Hepatocyte (in vitro differentiated cells): ENCODE data around the gene ADAM10. TPM values are rescaled to one million over a fixed set of nuclear protein-coding genes. Genes with fewer than 3 reads are reported as not detected.

Experiments used
- DNase-seq: peaks from one replicate; pipeline ENCODE4 v3.0.0-alpha.2; 2016; ENCODE audit warnings: low spot score
- H2AFZ ChIP-seq: fragments of 200-600 bp; sonication (generic); 2 replicates; pipeline ENCODE4 v1.6.0; 2016; ENCODE audit warnings: antibody characterized with exemption, mild to moderate bottlenecking
- H3K27ac ChIP-seq: fragments of 200-600 bp; sonication (generic); 2 replicates; pipeline ENCODE4 v1.5.1; 2016; ENCODE audit warnings: mild to moderate bottlenecking
- H3K27me3 ChIP-seq: fragments of 200-600 bp; sonication (generic); 2 replicates; pipeline ENCODE4 v1.6.1; 2016
- H3K36me3 ChIP-seq: fragments of 200-600 bp; sonication (generic); replicated peaks from 2 replicates; pipeline ENCODE4 v1.5.1; 2016; ENCODE audit warnings: low read depth; ENCODE audit not compliant: insufficient read depth
- H3K4me1 ChIP-seq: fragments of 200-600 bp; sonication (generic); 2 replicates; pipeline ENCODE4 v1.5.1; 2016; ENCODE audit warnings: mild to moderate bottlenecking, moderate library complexity; ENCODE audit not compliant: insufficient read depth
- H3K4me2 ChIP-seq: fragments of 200-600 bp; sonication (generic); 2 replicates; pipeline ENCODE4 v1.6.0; 2016
- H3K4me3 ChIP-seq: fragments of 200-600 bp; sonication (generic); 2 replicates; pipeline ENCODE4 v1.5.1; 2016; ENCODE audit warnings: mild to moderate bottlenecking
- H3K79me2 ChIP-seq: fragments of 200-600 bp; sonication (generic); 2 replicates; pipeline ENCODE4 v1.6.0; 2017; ENCODE audit warnings: mild to moderate bottlenecking
- H3K9me2 ChIP-seq: fragments of 200-600 bp; sonication (generic); replicated peaks from 2 replicates; pipeline ENCODE4 v1.6.0; 2017; ENCODE audit warnings: mild to moderate bottlenecking; ENCODE audit not compliant: insufficient read depth
- H3K9me3 ChIP-seq: fragments of 200-600 bp; sonication (generic); 2 replicates; pipeline ENCODE4 v1.5.1; 2016; ENCODE audit warnings: low read depth, mild to moderate bottlenecking
- H4K20me1 ChIP-seq: fragments of 200-600 bp; sonication (generic); 2 replicates; pipeline ENCODE4 v1.6.0; 2016; ENCODE audit warnings: mild to moderate bottlenecking; ENCODE audit not compliant: insufficient read depth, poor library complexity, severe bottlenecking
- EZH2 ChIP-seq: fragments of 200-600 bp; sonication (generic); IDR thresholded peaks from 2 replicates; pipeline ENCODE4 v1.6.1; 2016; ENCODE audit warnings: antibody characterized with exemption, mild to moderate bottlenecking, borderline replicate concordance
- EZH2phosphoT487 ChIP-seq: fragments of 200-600 bp; sonication (generic); IDR thresholded peaks from one replicate; pipeline ENCODE4 v1.6.1; 2018; ENCODE audit warnings: antibody characterized with exemption, mild to moderate bottlenecking, low read depth, moderate library complexity; ENCODE audit not compliant: unreplicated experiment, severe bottlenecking
- WGBS: methylation state at CpG from one replicate; pipeline ENCODE4 v1.1.6; 2016; ENCODE audit warnings: low lambda C conversion rate; ENCODE audit errors: missing lambda C conversion rate; 5-methylcytosine and 5-hydroxymethylcytosine counted together
- polyA plus RNA-seq: library from polyadenylated mRNA; unstranded; fragments of >200 nt; fragmentation: Nextera tagmentation; extraction: Ambion mirVana; gene quantifications from 2 replicates; pipeline ENCODE4 v1.2.1, GENCODE V29; 2016
- total RNA-seq: library from RNA; depleted of rRNA; stranded (reverse); fragments of >200 nt; gene quantifications from 2 replicates; pipeline ENCODE4 v1.2.3, GENCODE V29; 2014
- TF ChIP-seq, protein P1 (sequence below): fragments of 200-600 bp; sonication (generic); IDR thresholded peaks from 2 replicates; pipeline ENCODE4 v1.5.1; 2016; ENCODE audit warnings: antibody characterized with exemption, mild to moderate bottlenecking; ENCODE audit not compliant: poor library complexity

The ADAM10 gene
- total and polyA plus RNA-seq, 2 experiments from 2014 or later, result 112 to 163 TPM

DNA sequence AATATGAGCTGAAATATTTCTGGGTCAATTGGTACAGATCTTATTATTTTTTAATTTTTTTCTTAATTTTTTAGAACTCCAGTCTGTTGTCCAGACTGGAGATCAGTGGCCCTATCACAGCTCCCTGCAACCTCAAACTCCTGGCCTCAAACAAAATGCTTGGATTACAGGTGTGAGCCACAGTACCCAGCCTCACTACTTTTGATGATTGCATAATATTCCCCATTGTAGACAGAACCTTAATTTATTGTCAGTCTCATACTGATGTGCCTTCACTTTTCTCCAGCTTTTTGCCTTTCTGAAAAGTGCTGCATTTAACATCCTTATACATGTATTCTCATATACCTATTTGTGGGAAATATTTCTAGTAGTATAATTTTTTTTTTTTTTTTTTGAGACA, 172.8 kb downstream of the ADAM10 start:
- Histone ChIP-seq H2AFZ (no peak overlapping the region), H3K9me3 (no peaks in the 10 kb centered on the region), H3K36me3 (no peaks in the 10 kb centered on the region), H3K27me3 (no peaks in the 10 kb centered on the region), H3K4me2 (no peak overlapping the region), H4K20me1 (no peaks in the 10 kb centered on the region), H3K4me3 (no peak overlapping the region), H3K9me2 (no peaks in the 10 kb centered on the region), H3K27ac (no peak overlapping the region), H3K4me1 (peaks cover 4% of the 10 kb centered on the region), H3K79me2 (no peaks in the 10 kb centered on the region)
- TF ChIP-seq EZH2phosphoT487 (no peak), EZH2 (no peak)
- TF ChIP-seq, protein P1, sequence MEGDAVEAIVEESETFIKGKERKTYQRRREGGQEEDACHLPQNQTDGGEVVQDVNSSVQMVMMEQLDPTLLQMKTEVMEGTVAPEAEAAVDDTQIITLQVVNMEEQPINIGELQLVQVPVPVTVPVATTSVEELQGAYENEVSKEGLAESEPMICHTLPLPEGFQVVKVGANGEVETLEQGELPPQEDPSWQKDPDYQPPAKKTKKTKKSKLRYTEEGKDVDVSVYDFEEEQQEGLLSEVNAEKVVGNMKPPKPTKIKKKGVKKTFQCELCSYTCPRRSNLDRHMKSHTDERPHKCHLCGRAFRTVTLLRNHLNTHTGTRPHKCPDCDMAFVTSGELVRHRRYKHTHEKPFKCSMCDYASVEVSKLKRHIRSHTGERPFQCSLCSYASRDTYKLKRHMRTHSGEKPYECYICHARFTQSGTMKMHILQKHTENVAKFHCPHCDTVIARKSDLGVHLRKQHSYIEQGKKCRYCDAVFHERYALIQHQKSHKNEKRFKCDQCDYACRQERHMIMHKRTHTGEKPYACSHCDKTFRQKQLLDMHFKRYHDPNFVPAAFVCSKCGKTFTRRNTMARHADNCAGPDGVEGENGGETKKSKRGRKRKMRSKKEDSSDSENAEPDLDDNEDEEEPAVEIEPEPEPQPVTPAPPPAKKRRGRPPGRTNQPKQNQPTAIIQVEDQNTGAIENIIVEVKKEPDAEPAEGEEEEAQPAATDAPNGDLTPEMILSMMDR, result no peak
- no peak for DNase-seq

DNA sequence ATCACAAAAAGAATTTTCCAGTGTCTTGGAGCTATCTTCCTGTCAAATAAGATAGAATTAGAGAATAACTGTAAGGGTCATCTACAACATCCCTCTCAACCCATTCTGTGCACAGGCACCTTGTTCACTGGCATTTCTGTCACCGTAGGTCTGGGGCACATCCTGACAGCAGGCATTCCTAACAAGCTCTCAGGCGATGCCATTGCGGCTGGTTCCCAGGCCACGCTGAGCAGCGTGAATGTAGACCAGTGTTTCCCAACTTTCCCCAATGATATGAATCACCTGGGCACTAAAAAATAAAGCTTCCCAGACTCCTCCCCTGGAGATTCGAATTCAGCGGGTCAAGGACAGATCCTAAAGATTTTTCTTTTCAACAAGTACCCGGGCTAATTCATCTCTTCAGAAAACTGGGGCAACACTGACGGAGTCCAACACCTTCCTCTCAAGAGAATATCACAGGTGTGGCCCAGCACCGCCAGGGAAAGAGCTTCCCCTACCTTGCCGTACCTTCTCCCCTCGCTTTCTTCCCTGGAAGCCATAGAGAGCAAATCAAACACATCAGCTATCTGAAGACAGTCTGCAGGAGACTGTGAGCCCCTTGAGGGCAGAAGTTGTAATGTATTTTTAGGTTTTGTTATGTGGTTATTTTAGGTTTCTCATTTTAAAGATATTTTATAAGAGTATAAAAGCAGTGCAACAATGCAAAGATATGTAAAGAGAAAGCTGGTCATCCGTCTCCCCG, 174.3 kb downstream of the ADAM10 start:
- WGBS, result 96% methylated on average over 14 of the region's 14 CpGs
- no peak overlapping the region for H3K4me2 ChIP-seq
- H4K20me1 ChIP-seq, result no peaks in the 10 kb centered on the region
- DNase-seq, result no peak
- H3K27ac ChIP-seq, result peak overlapping the region; percentile 41
- TF ChIP-seq, protein P1, result no peak
- TF ChIP-seq EZH2 (no peak), EZH2phosphoT487 (no peak)
- H3K9me3 ChIP-seq, result no peaks in the 10 kb centered on the region
- peaks cover 4% of the 10 kb centered on the region for H3K4me1 ChIP-seq
- H3K9me2 ChIP-seq, result no peaks in the 10 kb centered on the region
- H2AFZ ChIP-seq, result no peak overlapping the region
- no peaks in the 10 kb centered on the region for H3K27me3 ChIP-seq
- H3K79me2 ChIP-seq, result no peaks in the 10 kb centered on the region
- no peaks in the 10 kb centered on the region for H3K36me3 ChIP-seq
- H3K4me3 ChIP-seq, result no peak overlapping the region

DNA sequence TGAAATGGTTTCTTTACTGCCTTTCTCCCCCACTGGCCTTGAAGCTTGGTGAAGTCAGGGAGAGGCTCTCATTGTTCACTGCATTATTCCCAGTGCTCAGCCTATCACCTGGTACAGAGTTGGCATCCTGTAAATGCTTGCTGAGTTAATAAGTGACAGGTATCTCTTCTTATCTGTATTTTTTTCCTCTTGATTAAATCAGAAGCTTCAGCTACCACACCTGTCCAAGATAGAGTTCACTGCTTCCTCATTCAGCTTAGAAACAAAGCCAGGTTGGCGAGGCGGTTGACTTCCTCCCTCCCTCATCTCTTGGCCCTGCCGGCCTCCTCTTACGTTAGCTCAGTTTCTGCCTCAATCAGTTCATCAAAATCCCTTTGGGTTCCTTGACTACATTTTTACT, 174.9 kb downstream of the ADAM10 start:
- no peak overlapping the region for H2AFZ ChIP-seq
- H3K4me3 ChIP-seq, result no peak overlapping the region
- 58% methylated on average over 4 of the region's 4 CpGs for WGBS
- H3K36me3 ChIP-seq, result no peaks in the 10 kb centered on the region
- peaks cover 4% of the 10 kb centered on the region for H3K4me1 ChIP-seq
- H3K4me2 ChIP-seq, result no peak overlapping the region
- no peaks in the 10 kb centered on the region for H4K20me1 ChIP-seq
- no peaks in the 10 kb centered on the region for H3K9me2 ChIP-seq
- H3K9me3 ChIP-seq, result no peaks in the 10 kb centered on the region
- DNase-seq, result peak; percentile 9
- TF ChIP-seq EZH2phosphoT487 (no peak), EZH2 (no peak)
- TF ChIP-seq, protein P1, result no peak
- H3K27me3 ChIP-seq, result no peaks in the 10 kb centered on the region
- peak overlapping the region; percentile 41 for H3K27ac ChIP-seq
- H3K79me2 ChIP-seq, result no peaks in the 10 kb centered on the region
